ENCODE data around the gene SOX6. TPM values are rescaled to one million over a fixed set of nuclear protein-coding genes. Genes with fewer than 3 reads are reported as not detected.

The SOX6 gene
- total RNA-seq, 3 donors from 2014 or later, result 2.0 to 8.0 (median 7.9) TPM

DNA sequence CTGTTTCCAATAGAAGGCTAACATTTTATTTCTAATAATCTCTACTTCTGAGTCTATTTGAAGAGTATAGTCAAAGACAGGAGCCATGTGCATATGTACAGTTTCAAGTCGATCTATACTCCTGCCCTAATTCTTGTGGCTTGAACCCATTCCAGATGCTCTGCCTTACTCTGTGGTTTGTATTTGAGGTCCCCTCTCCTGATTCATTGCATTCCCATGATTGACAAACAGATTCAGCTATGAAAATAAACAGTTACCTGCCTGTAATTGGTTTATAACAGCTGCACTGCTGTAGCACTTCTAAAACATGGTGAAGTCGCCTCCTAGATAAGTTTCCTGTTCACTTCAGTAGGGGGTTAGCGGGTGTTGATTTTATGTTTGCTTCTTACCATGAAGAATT lies 138.7 kb downstream of the SOX6 start:
- H3K36me3 ChIP-seq, result no peaks in the 10 kb centered on the region
- no peak overlapping the region for H3K27ac ChIP-seq
- H3K9me3 ChIP-seq, result no peaks in the 10 kb centered on the region
- H3K27me3 ChIP-seq, result no peaks in the 10 kb centered on the region
- TF ChIP-seq POLR2A (IDR thresholded peaks at IDR 0.05), result no peak
- TF ChIP-seq, protein P1, sequence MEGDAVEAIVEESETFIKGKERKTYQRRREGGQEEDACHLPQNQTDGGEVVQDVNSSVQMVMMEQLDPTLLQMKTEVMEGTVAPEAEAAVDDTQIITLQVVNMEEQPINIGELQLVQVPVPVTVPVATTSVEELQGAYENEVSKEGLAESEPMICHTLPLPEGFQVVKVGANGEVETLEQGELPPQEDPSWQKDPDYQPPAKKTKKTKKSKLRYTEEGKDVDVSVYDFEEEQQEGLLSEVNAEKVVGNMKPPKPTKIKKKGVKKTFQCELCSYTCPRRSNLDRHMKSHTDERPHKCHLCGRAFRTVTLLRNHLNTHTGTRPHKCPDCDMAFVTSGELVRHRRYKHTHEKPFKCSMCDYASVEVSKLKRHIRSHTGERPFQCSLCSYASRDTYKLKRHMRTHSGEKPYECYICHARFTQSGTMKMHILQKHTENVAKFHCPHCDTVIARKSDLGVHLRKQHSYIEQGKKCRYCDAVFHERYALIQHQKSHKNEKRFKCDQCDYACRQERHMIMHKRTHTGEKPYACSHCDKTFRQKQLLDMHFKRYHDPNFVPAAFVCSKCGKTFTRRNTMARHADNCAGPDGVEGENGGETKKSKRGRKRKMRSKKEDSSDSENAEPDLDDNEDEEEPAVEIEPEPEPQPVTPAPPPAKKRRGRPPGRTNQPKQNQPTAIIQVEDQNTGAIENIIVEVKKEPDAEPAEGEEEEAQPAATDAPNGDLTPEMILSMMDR (IDR thresholded peaks at IDR 0.05), result no peak
- no peak for TF ChIP-seq POLR2AphosphoS5 (IDR thresholded peaks at IDR 0.05)
- no peak for DNase-seq (ENCODE audit: low spot score in 2 of 2)
- no peaks in the 10 kb centered on the region for H3K4me1 ChIP-seq
- H3K4me3 ChIP-seq, result no peak overlapping the region
- intact Hi-C loops (cut with DNase I; ENCODE audit: low total_unique reads), result no loop called here

DNA sequence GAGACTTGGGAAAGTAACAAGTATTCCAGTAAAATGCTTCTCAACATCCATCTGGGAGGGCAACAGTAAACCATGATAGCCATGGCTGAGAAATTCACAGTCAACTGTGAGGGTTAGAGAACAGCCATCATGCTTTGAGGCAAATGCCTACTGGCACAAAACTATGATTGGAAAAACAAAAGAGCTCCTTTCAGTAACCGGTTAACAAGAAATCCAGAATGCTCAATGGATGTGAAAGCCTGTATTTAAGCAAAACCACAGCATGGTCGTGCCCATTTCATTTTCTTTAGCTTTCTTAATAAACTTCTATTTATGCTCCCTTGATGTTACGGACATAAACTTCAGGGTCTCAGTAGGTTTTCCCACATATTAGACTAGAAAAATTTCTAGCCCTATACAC lies 139.5 kb downstream of the SOX6 start:
- H3K4me1 ChIP-seq, result no peaks in the 10 kb centered on the region
- intact Hi-C loops (cut with DNase I; ENCODE audit: low total_unique reads), result no loop called here
- no peaks in the 10 kb centered on the region for H3K27me3 ChIP-seq
- H3K27ac ChIP-seq, result no peak overlapping the region
- no peak for DNase-seq (ENCODE audit: low spot score in 2 of 2)
- H3K4me3 ChIP-seq, result no peak overlapping the region
- TF ChIP-seq POLR2AphosphoS5 (IDR thresholded peaks at IDR 0.05) (no peak), POLR2A (IDR thresholded peaks at IDR 0.05) (no peak)
- TF ChIP-seq, protein P1 (IDR thresholded peaks at IDR 0.05), result no peak
- no peaks in the 10 kb centered on the region for H3K9me3 ChIP-seq
- no peaks in the 10 kb centered on the region for H3K36me3 ChIP-seq

DNA sequence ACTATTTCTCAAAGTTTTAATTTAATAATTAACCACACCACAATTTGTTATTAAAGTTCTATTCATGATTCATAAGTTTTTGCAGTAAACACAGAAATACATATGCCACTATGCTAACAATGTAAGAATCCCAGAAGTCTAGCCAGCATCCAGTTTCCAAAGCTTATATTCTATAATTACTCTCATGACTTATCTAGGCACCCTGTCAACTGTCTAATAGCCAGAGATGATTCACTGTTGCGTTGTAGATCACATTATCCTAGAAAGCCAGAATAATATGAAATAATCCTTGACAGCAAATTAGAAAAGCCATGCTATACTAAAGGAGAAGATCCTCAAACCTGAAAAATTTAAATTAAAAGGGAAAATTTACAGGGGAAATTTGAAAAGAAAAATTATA lies 141.0 kb downstream of the SOX6 start:
- DNase-seq (ENCODE audit: low spot score in 2 of 2), result no peak
- no peaks in the 10 kb centered on the region for H3K9me3 ChIP-seq
- intact Hi-C loops (cut with DNase I; ENCODE audit: low total_unique reads), result no loop called here
- no peak overlapping the region for H3K27ac ChIP-seq
- H3K36me3 ChIP-seq, result no peaks in the 10 kb centered on the region
- no peaks in the 10 kb centered on the region for H3K27me3 ChIP-seq
- H3K4me1 ChIP-seq, result no peaks in the 10 kb centered on the region
- no peak for TF ChIP-seq POLR2A (IDR thresholded peaks at IDR 0.05)
- TF ChIP-seq, protein P1 (IDR thresholded peaks at IDR 0.05), result no peak
- no peak for TF ChIP-seq POLR2AphosphoS5 (IDR thresholded peaks at IDR 0.05)
- H3K4me3 ChIP-seq, result no peak overlapping the region

DNA sequence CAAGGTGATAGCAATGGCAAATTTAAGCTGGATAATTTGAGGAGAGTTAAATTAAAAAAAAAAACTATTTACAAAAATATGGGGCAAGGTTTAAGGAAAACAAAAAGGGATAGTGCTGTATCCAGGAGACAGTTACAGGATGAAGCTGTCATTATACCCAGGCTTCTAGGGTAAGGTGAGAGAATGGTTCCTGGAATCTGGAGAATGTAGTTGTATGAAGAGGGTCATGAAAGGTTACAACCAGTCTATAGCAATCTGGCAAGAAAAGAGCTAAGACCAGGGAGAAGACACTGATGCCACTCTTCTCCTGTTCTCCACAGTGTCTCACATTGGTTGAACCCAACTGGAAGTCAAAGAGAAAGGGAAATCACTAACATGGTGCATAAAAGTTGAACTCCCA lies 144.9 kb downstream of the SOX6 start:
- no peak overlapping the region for H3K27ac ChIP-seq
- H3K27me3 ChIP-seq, result no peaks in the 10 kb centered on the region
- no peaks in the 10 kb centered on the region for H3K4me1 ChIP-seq
- H3K9me3 ChIP-seq, result no peaks in the 10 kb centered on the region
- no peak for DNase-seq (ENCODE audit: low spot score in 2 of 2)
- TF ChIP-seq, protein P1 (IDR thresholded peaks at IDR 0.05), result no peak
- no peak for TF ChIP-seq POLR2AphosphoS5 (IDR thresholded peaks at IDR 0.05)
- no peak for TF ChIP-seq POLR2A (IDR thresholded peaks at IDR 0.05)
- intact Hi-C loops (cut with DNase I; ENCODE audit: low total_unique reads), result no loop called here
- no peak overlapping the region for H3K4me3 ChIP-seq
- H3K36me3 ChIP-seq, result no peaks in the 10 kb centered on the region

DNA sequence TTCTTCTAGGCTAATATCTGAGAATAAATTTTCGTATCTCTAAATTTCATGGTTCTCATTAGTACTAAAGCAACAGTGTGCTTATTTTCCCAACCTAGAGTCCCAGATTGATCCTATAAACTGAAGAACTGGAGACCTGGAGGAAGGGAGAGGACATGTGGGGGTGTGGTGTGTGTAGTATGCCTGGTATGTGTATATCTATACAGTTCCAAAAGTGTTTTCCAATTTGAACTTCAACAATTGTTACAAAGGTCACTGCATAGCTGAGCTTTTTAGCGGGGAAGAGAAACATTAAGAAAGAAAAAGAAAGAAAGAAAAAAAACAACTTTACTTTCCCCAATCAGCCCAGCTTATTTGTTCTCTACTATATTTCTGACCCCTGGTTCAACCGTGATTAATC lies 152.1 kb downstream of the SOX6 start:
- Histone ChIP-seq H3K27me3 (no peaks in the 10 kb centered on the region), H3K4me1 (no peaks in the 10 kb centered on the region), H3K36me3 (no peaks in the 10 kb centered on the region), H3K27ac (no peak overlapping the region), H3K4me3 (no peak overlapping the region), H3K9me3 (no peaks in the 10 kb centered on the region)
- TF ChIP-seq POLR2A (IDR thresholded peaks at IDR 0.05) (no peak), POLR2AphosphoS5 (IDR thresholded peaks at IDR 0.05) (no peak)
- TF ChIP-seq, protein P1 (IDR thresholded peaks at IDR 0.05), result no peak
- no peak for DNase-seq (ENCODE audit: low spot score in 2 of 2)
- intact Hi-C loops (cut with DNase I; ENCODE audit: low total_unique reads), result no loop called here
